Measurements from ENCODE around the gene GPR180.

The GPR180 gene

DNA sequence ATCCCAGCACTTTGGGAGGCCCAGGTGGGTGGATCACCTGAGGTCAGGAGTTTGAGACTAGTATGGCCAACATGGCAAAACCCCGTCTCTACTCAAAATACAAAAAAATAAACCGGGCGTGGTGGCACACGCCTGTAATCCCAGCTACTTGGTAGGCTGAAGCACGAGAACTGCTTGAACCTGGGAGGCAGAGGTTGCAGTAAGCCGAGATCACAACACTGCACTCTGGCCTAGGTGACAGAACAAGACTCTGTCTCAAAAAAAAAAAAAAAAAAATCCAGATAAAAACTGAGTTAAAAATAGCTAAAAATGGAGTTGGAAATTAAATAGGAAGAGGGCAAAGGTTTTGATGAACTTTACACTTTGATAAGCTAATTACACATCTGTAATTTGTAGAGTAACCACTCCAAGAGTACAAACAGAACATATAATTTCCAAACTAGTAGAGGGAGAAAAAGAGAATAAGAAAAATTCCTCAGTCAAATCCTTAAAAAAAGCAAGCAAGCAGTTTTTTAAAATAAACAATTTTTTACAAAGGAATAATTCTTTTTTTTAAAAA is 16.0 kb upstream of the GPR180 start:
- no peak for ATAC-seq
- H3K9me3 Mint-ChIP-seq, result no peaks in the 10 kb centered on the region
- no peak overlapping the region for H3K27ac Mint-ChIP-seq
- peaks cover 82% of the 10 kb centered on the region for H3K36me3 Mint-ChIP-seq
- no peak overlapping the region for H3K4me3 Mint-ChIP-seq
- H3K4me1 Mint-ChIP-seq, result peaks cover 16% of the 10 kb centered on the region
- no peaks in the 10 kb centered on the region for H3K27me3 Mint-ChIP-seq

- Mint-ChIP-seq H3K4me3 (no peak overlapping the region), H3K36me3 (peaks cover 75% of the 10 kb centered on the region)
Measured at GRCh38 chr13:94586371-94586770, 15.3 kb upstream of the GPR180 start.

GRCh38 chr13:94588541-94588940 is 13.1 kb upstream of the GPR180 start:
- H3K4me3 Mint-ChIP-seq, result no peak overlapping the region
- ATAC-seq, result no peak

More at GRCh38 chr13:94586371-94586770, 15.3 kb upstream of the GPR180 start:
- no peak overlapping the region for H3K27ac Mint-ChIP-seq
- no peaks in the 10 kb centered on the region for H3K9me3 Mint-ChIP-seq
- ATAC-seq, result no peak
- no peaks in the 10 kb centered on the region for H3K27me3 Mint-ChIP-seq
- peaks cover 16% of the 10 kb centered on the region for H3K4me1 Mint-ChIP-seq

DNA sequence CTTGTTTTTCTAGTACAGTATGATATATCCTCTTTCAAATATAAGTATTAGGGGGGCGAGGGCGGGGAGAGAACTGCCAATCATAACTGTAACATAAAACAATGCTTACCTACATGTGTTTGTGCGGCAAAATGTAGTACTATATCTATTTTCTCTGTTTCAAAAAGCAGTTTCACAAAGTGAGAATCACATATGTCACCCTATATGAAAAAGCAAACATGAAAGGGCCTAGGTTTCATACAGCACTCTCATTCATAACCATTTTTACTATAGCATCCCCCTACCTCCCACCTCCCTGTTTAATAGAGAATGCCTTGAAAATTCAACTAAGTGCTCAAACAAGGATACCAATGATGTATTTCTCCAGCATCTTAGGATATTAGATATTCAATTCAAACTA is 10.9 kb upstream of the GPR180 start:
- H3K4me1 Mint-ChIP-seq, result peaks cover 26% of the 10 kb centered on the region
- H3K27me3 Mint-ChIP-seq, result no peaks in the 10 kb centered on the region
- H3K4me3 Mint-ChIP-seq, result no peak overlapping the region
- H3K27ac Mint-ChIP-seq, result no peak overlapping the region
- ATAC-seq, result no peak
- no peaks in the 10 kb centered on the region for H3K9me3 Mint-ChIP-seq
- H3K36me3 Mint-ChIP-seq, result peaks cover 37% of the 10 kb centered on the region

More at GRCh38 chr13:94588541-94588940, 13.1 kb upstream of the GPR180 start:
- H3K9me3 Mint-ChIP-seq, result no peaks in the 10 kb centered on the region
- peaks cover 55% of the 10 kb centered on the region for H3K36me3 Mint-ChIP-seq
- H3K27me3 Mint-ChIP-seq, result no peaks in the 10 kb centered on the region
- peaks cover 16% of the 10 kb centered on the region for H3K4me1 Mint-ChIP-seq
- no peak overlapping the region for H3K27ac Mint-ChIP-seq

DNA sequence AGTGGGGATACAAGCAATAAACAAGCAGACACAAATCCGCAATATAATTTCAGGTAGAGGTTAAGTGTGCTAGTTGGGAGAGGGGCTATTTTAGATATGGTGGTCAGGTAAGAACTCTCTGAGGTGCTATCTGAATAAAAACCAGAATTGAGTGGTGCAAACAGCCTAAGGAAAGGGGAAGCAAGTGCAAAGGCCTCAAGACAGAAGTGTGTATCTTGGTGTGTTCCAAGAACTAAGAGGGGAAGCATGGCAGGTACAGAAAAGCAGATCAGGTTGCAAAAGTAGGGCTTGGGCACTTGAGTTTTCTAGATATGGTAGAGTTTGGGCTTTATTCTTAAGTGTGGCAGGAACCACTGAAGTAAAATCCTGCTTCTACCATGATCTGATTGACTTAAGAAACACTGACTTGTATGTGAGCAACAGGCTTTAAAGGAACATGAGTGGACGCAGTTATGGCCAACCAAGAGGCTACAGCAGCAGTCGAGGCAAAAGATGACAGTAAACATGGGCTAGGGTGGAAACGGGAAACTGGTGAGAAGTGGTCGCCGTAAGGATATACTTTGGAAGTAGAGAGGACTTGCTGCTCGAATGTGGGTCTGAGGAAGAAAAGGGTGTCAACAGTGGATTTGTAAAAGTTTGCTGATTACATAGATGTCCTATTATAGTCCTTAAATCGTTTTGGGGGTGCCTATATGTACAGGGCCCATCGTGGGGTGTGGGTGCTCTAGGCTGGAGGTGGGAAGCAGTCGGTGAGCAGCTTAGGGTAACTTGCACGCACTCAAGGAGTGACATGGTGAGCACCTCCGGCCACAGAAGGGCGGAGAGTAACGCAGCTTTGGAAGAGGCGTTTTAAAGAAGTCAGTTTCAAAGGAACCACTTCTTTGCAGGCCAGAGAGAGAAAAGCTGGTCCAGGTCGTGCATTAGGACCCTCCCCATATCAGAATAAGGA is 6.4 kb upstream of the GPR180 start:
- Mint-ChIP-seq H3K27ac (peak overlapping the region; percentile 84), H3K4me1 (peaks cover 25% of the 10 kb centered on the region), H3K36me3 (no peaks in the 10 kb centered on the region), H3K27me3 (no peaks in the 10 kb centered on the region), H3K9me3 (no peaks in the 10 kb centered on the region), H3K4me3 (peak overlapping the region; percentile 81)
- ATAC-seq, result peak; percentile 77

- peak within 1 kb of the TSS; percentile 84 for H3K27ac Mint-ChIP-seq
- peaks cover 32% of the 10 kb centered on the region for H3K4me1 Mint-ChIP-seq
- peak within 1 kb of the TSS; percentile 81 for H3K4me3 Mint-ChIP-seq
- no peaks in the 10 kb centered on the region for H3K36me3 Mint-ChIP-seq
- H3K27me3 Mint-ChIP-seq, result no peaks in the 10 kb centered on the region
- peaks cover 4% of the 10 kb centered on the region for H3K9me3 Mint-ChIP-seq
- peak; percentile 98 for ATAC-seq
Measured at GRCh38 chr13:94595950-94596574, 5.6 kb upstream of the GPR180 start, which contains the start of gene TGDS. TGDS (minus strand) TSS chr13:94596152; CDS start chr13:94596136, 16 bp downstream.

- H3K9me3 Mint-ChIP-seq, result peaks cover 4% of the 10 kb centered on the region
- peaks cover 32% of the 10 kb centered on the region for H3K4me1 Mint-ChIP-seq
- H3K4me3 Mint-ChIP-seq, result peak overlapping the region; percentile 81
- no peaks in the 10 kb centered on the region for H3K27me3 Mint-ChIP-seq
- peak overlapping the region; percentile 84 for H3K27ac Mint-ChIP-seq
- no peaks in the 10 kb centered on the region for H3K36me3 Mint-ChIP-seq
- no peak for ATAC-seq
Measured at GRCh38 chr13:94596575-94596971, 5.1 kb upstream of the GPR180 start.

DNA sequence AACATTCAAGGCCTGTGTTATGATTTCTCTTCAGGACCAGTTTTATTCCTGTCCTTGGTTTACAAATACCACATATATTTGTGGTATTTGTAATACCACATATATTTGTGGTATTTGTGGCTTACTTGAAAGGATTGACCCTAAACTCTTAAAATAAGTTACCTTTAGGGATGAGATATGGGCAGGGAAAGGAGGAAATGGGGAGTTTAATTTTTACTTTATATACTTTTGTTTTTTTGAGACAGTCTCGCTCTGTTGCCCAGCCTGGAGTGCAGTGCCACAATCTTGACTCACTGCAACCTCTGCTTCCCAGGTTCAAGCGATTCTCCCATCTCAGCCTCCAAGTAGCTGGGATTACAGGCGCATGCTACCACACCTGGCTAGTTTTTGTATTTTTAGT is 3.4 kb upstream of the GPR180 start:
- no peaks in the 10 kb centered on the region for H3K27me3 Mint-ChIP-seq

GRCh38 chr13:94599877-94600276 is 1.8 kb upstream of the GPR180 start:
- Mint-ChIP-seq H3K9me3 (peaks cover 4% of the 10 kb centered on the region), H3K4me1 (peaks cover 36% of the 10 kb centered on the region), H3K36me3 (no peaks in the 10 kb centered on the region), H3K4me3 (no peak overlapping the region), H3K27me3 (no peaks in the 10 kb centered on the region), H3K27ac (no peak overlapping the region)
- ATAC-seq, result no peak

More for the DNA sequence above, 3.4 kb upstream of the GPR180 start:
- H3K4me1 Mint-ChIP-seq, result peaks cover 42% of the 10 kb centered on the region
- H3K4me3 Mint-ChIP-seq, result no peak overlapping the region
- ATAC-seq, result no peak
- no peaks in the 10 kb centered on the region for H3K36me3 Mint-ChIP-seq
- H3K27ac Mint-ChIP-seq, result no peak overlapping the region
- peaks cover 4% of the 10 kb centered on the region for H3K9me3 Mint-ChIP-seq

GRCh38 chr13:94602467-94602866 is 810 bp downstream of the GPR180 start:
- Mint-ChIP-seq H3K9me3 (peaks cover 4% of the 10 kb centered on the region), H3K27ac (peak overlapping the region; percentile 72), H3K4me3 (peak overlapping the region; percentile 89), H3K4me1 (peaks cover 28% of the 10 kb centered on the region), H3K27me3 (no peaks in the 10 kb centered on the region), H3K36me3 (peaks cover 10% of the 10 kb centered on the region)
- no peak for ATAC-seq

- Mint-ChIP-seq H3K27ac (peak overlapping the region; percentile 3), H3K27me3 (no peaks in the 10 kb centered on the region), H3K4me1 (peaks cover 21% of the 10 kb centered on the region), H3K9me3 (no peaks in the 10 kb centered on the region), H3K36me3 (peaks cover 24% of the 10 kb centered on the region), H3K4me3 (no peak overlapping the region)
- ATAC-seq, result no peak
Measured at GRCh38 chr13:94607056-94607455, 5.4 kb downstream of the GPR180 start.

- H3K27ac Mint-ChIP-seq, result no peak overlapping the region
- no peaks in the 10 kb centered on the region for H3K27me3 Mint-ChIP-seq
- H3K4me1 Mint-ChIP-seq, result peaks cover 12% of the 10 kb centered on the region
- peaks cover 24% of the 10 kb centered on the region for H3K36me3 Mint-ChIP-seq
- ATAC-seq, result no peak
- H3K4me3 Mint-ChIP-seq, result no peak overlapping the region
- no peaks in the 10 kb centered on the region for H3K9me3 Mint-ChIP-seq
Measured at GRCh38 chr13:94607939-94608338, 6.3 kb downstream of the GPR180 start.

- no peaks in the 10 kb centered on the region for H3K9me3 Mint-ChIP-seq
- no peaks in the 10 kb centered on the region for H3K27me3 Mint-ChIP-seq
- H3K36me3 Mint-ChIP-seq, result peaks cover 24% of the 10 kb centered on the region
- ATAC-seq, result no peak
- H3K27ac Mint-ChIP-seq, result no peak overlapping the region
- peaks cover 10% of the 10 kb centered on the region for H3K4me1 Mint-ChIP-seq
- no peak overlapping the region for H3K4me3 Mint-ChIP-seq
Measured at GRCh38 chr13:94608586-94608985, 6.9 kb downstream of the GPR180 start.

GRCh38 chr13:94609196-94609595 is 7.5 kb downstream of the GPR180 start:
- no peaks in the 10 kb centered on the region for H3K9me3 Mint-ChIP-seq

DNA sequence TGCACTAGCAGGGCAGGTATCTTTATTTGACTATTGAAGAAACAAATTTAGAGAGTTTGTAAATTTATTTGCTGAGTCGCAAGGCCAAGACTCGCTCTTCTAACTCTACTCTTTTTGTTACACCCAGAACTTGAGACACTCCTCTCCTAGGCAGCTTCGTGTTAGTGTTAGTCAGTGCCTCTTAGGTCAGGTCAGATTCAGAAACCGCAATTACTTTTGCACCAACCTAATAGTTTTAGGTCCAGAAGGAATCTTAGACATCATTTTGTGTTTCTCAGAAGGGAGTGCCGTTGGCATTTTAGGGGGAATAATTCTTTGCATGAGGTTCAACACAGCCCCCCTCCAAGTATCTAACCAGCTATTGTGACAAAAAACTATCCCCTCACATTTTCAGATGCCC is 8.8 kb downstream of the GPR180 start:
- no peak for ATAC-seq
- peaks cover 31% of the 10 kb centered on the region for H3K36me3 Mint-ChIP-seq

More at GRCh38 chr13:94609196-94609595, 7.5 kb downstream of the GPR180 start:
- Mint-ChIP-seq H3K27me3 (no peaks in the 10 kb centered on the region), H3K4me3 (no peak overlapping the region), H3K36me3 (peaks cover 26% of the 10 kb centered on the region), H3K27ac (no peak overlapping the region), H3K4me1 (peaks cover 10% of the 10 kb centered on the region)
- no peak for ATAC-seq

More for the DNA sequence above, 8.8 kb downstream of the GPR180 start:
- H3K9me3 Mint-ChIP-seq, result no peaks in the 10 kb centered on the region
- H3K27me3 Mint-ChIP-seq, result no peaks in the 10 kb centered on the region
- H3K4me1 Mint-ChIP-seq, result peaks cover 10% of the 10 kb centered on the region
- no peak overlapping the region for H3K4me3 Mint-ChIP-seq
- no peak overlapping the region for H3K27ac Mint-ChIP-seq

All from stimulated activated memory B cell treated with anti-CD40 and anti-IgM and Interleukin-4, amounts not matched to agents 10 μg/mL and 1 μg/mL and 100 μg/mL, for 72 hours (primary cell).